Kidney glomerular epithelial cell (primary cell): ENCODE results near the gene PIGU.
"Not testable (repeated sequence)": the region's sequence is repeated elsewhere in the genome, so short reads cannot be mapped to it uniquely, and the experiment has no call there.

Experiments used
- DNase-seq: peaks from one replicate; lab custom pipeline; 2025; lab: John Stamatoyannopoulos, UW

The PIGU gene

DNA sequence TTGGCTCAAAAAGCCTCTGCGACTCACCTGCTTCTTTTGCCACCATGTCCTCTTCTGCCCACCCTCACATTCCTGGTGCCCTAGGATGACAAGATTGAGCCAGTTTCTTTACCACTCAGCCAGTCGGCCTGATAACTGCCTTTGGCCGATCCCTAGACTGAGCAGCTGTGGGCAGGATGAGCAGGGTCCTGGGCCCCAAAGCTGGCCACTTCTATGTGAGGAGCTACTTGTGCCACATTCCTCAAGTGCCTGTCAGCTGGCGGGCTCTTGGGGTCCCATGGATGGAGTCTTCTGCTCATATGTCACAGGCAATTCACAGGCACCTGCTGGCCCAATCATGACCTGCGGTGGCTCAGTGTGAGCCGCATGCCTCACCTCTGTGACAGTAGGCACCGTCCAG lies 144.1 kb downstream of the PIGU start:
- no peak for DNase-seq

- no peak for DNase-seq
Measured at GRCh38 chr20:34532320-34532719, 144.6 kb downstream of the PIGU start.

DNA sequence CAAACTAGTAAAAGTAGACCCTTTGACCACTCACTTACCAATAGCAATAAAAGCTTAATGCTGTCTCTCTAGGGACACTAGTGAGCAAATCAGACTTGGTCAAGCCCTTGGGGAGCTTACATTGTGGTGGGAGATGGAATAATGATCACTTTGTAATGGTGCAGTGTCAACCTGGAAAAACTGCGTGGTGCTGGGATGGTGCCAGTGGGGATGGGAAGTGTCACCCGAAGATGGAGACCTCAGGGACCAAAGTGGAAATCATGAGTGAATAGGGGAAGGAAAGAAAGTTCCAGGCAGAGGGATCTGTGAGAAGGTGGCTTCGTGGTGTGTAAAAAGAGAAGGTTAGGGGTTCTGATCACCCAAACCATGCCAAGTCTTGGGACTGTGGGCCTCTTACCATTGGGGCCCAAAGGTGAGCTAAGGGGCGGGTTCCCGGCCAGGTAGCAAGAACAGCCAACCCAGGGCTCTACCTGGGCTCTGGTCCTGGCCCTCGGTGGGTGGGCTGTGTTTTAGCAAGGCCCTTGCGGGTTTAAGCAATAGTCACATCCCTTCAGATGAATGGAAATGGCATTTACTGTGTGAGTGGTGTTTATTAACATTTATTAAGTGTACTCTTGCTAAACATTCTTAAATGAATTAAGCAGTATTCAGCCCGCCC lies 145.2 kb downstream of the PIGU start:
- no peak for DNase-seq

GRCh38 chr20:34530342-34530741 lies 146.6 kb downstream of the PIGU start:
- DNase-seq: no peak

DNA sequence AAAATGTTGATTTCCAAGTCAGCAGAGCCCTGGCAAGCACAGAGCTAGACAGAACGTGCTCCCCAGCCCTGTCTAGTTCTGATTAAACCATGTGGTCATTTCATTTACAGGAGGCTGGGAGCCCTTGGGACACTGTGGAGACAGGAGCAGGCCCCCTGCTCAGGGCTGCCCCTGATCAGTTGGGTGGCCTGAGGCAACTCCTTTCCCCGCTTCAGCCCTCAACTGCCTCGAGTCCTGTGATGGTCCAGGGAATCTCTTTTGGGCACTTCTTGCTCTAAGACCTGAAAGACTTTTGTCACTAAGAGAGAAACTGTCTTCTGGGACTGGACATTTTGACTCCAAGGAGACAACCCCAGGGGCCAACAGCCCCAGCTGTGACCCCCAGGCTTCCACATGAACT lies 147.2 kb downstream of the PIGU start:
- no peak for DNase-seq

DNA sequence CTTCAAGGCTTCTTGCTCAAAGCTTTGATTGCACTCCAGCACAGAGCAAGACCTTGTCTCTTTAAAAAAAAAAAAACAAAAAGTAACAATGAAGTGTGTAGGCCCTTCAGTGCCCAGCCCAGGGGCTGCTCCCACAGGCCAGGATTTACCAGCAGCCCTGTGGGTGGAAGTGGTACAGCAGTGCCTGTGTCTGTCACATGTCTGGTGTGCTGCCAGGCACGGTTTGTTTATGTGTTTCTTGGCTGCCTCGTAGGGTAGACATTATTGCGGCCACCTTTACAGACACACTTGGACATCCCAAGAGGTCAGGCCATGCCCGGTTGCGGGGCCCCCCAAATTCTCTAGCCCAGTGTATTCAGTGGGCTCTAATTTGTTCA lies 148.0 kb downstream of the PIGU start:
- no peak for DNase-seq

GRCh38 chr20:34527016-34527415 lies 149.9 kb downstream of the PIGU start:
- no peak for DNase-seq

GRCh38 chr20:34526466-34526865 lies 150.4 kb downstream of the PIGU start:
- DNase-seq: no peak

DNA sequence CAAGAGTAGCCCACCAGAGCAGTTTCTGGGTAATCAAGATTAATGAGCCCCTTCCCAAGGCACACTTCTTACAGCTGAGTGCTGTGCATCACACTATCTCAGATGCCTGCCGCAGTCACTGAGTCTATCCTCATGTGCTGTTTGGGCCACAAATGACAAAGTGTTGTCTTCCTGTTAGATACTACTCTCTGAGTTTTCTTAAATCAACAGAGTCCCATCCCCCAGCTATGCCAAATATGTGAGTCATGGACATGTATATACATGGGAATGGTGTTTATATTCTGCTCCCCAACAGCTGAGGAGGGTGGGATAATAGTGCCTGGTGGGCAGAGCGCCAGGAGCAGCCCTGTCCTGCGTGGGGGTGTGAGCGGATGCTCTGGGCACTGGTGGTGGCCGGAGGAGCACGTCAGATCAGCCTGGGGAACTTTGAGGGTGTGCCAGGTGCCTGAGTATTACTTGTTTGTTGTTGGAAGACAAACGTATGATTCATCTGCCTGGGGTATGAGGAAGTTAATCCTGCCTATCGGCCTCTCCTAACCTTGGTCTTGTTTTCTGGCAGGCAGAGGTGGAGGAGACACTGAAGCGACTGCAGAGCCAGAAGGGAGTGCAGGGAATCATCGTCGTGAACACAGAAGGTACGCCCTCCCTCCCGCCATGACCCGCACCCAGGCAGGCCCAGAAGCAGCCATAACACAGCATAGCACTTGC lies 151.0 kb downstream of the PIGU start:
- peak; percentile 98 for DNase-seq

DNA sequence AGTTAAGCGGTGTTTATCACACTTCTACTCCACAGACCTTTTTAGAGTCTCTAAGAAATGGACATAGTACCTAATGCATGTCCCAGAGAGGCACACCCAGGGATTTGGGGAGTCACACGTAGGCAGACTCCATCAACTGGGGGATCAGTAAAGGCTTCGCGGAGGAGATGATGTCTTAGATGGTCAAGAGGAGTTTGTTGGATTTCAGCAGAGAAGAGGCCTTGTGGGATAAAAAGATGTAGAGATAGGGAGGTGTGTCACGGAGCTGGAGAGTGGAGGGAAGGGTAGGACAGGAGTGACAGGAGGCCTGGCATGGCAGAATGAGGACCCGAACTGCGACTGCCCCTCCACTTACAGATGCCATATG lies 151.6 kb downstream of the PIGU start:
- no peak for DNase-seq

DNA sequence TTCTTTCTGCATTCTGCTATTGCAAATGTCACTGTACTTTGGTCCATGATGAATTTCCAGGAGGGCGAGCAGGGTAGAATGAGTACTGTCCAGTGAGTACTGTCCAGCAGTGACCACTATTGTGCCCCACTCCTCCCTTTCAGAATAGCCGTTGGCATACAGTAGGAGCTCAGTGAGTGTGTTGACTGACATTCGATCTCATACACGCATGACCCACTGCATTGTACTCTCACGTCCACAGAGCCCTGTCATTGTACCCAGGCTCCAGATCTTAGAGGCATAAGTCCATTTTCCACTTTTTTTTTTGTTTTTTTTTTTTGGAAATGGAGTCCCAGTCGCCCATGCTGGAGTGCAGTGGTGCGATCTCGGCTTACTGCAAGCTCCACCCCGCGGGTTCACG lies 152.5 kb downstream of the PIGU start:
- no peak for DNase-seq

GRCh38 chr20:34522969-34523871 lies 153.7 kb downstream of the PIGU start:
- DNase-seq: peak; percentile 12

GRCh38 chr20:34519841-34520240 lies 157.1 kb downstream of the PIGU start:
- not testable (repeated sequence) for DNase-seq

DNA sequence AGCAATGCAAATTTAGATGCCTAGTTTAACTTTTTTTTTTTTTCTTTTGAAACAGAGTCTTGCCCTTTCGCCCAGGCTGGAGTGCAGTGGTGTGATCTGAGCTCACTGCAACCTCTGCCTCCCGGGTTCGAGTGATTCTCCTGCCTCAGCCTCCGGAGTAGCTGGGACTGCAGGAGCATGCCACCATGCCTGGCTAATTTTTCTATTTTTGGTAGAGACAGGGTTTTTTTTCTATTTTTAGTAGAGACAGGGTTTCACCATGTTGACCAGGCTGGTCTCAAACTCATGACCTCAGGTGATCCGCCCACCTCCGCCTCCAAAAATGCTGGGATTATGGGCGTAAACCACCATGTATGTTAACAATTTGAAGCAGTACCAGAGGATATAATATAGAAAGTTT lies 158.0 kb downstream of the PIGU start:
- not testable (repeated sequence) for DNase-seq

GRCh38 chr20:34517114-34517505 lies 159.8 kb downstream of the PIGU start:
- no peak for DNase-seq

GRCh38 chr20:34516247-34517113 lies 160.4 kb downstream of the PIGU start, which contains the start of gene DYNLRB1:
Gene DYNLRB1 (plus strand): TSS chr20:34516422. CDS start chr20:34516459, 37 bp downstream.
- DNase-seq: peak; percentile 93

DNA sequence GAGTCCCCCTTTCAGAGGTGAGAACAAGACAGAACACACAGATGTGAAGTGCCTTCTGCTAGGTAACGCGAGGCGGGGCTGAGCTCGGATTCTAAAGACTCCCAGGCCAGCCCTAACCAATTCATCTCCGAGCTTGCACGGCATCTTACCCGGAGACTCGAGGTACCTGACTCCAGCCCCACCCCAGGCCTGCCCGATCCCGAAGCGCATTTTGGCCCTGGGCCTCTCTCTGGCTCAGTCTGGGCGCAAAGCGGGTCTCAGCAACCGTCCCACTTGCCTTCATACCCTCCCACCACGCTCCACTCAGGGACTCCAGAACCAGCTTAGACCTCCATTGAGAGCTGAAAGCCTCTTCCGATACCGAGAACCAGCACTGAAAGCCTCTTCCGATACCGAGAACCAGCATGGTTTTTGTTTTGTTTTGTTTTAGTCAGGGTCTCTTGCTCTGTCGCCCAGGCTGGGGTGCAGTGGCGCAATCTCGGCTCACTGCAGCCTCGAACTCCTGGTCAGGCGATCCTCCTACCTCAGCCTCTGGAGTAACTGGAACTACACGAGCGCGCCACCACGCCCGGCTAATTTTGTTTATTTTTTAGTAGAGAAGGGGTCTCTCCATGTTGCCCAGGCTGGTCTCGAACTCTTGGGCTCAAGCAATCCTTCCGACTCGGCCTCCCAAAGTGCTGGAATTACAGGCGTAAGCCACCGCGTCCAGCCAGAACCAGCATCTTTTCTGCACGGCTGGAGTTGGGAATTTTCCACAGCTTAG lies 161.2 kb downstream of the PIGU start:
- no peak for DNase-seq

- DNase-seq: peak; percentile 23
Measured at GRCh38 chr20:34514897-34515483, 161.9 kb downstream of the PIGU start.

GRCh38 chr20:34514034-34514433 lies 162.9 kb downstream of the PIGU start:
- not testable (repeated sequence) for DNase-seq

- DNase-seq: no peak
Measured at GRCh38 chr20:34512955-34513419, 163.9 kb downstream of the PIGU start.
